GM18511 (cell line): ENCODE measurements around the gene VWA5B2.

Source experiments
- ATAC-seq: cut with Tn5 transposase; IDR thresholded peaks from one replicate; pipeline ENCODE4 v1.9.1; 2021; ENCODE audit warnings: mild to moderate bottlenecking, moderate library complexity; ENCODE audit not compliant: unreplicated experiment

The VWA5B2 gene

GRCh38 chr3:184229394-184230080 is at the start of gene VWA5B2:
Gene VWA5B2 (plus strand): TSS chr3:184229585. CDS start chr3:184230529, 944 bp downstream.
- peak; percentile 82 for ATAC-seq

- ATAC-seq: no peak
Observed at GRCh38 chr3:184180165-184180564, 49.2 kb upstream of the VWA5B2 start.

- ATAC-seq: no peak
Observed at GRCh38 chr3:184181596-184181995, 47.8 kb upstream of the VWA5B2 start.

GRCh38 chr3:184183679-184184078 is 45.7 kb upstream of the VWA5B2 start:
- ATAC-seq: no peak

GRCh38 chr3:184184546-184185230 is 44.7 kb upstream of the VWA5B2 start:
- ATAC-seq: no peak

GRCh38 chr3:184185461-184186183 is 43.8 kb upstream of the VWA5B2 start:
- peak; percentile 94 for ATAC-seq

- peak; percentile 44 for ATAC-seq
Observed at GRCh38 chr3:184186184-184186901, 43.0 kb upstream of the VWA5B2 start, which contains the start of gene ABCF3. Gene ABCF3 (plus strand): TSS chr3:184186199. CDS start chr3:184186208, 9 bp downstream.

GRCh38 chr3:184186902-184187207 is 42.5 kb upstream of the VWA5B2 start:
- ATAC-seq: no peak

GRCh38 chr3:184188080-184188479 is 41.3 kb upstream of the VWA5B2 start:
- no peak for ATAC-seq

GRCh38 chr3:184189421-184189820 is 40.0 kb upstream of the VWA5B2 start:
- no peak for ATAC-seq

GRCh38 chr3:184192889-184193288 is 36.5 kb upstream of the VWA5B2 start:
- no peak for ATAC-seq

GRCh38 chr3:184193991-184194539 is 35.3 kb upstream of the VWA5B2 start:
- no peak for ATAC-seq

GRCh38 chr3:184196536-184196935 is 32.8 kb upstream of the VWA5B2 start:
- no peak for ATAC-seq

GRCh38 chr3:184198509-184198908 is 30.9 kb upstream of the VWA5B2 start:
- ATAC-seq: no peak

- no peak for ATAC-seq
Observed at GRCh38 chr3:184200825-184201224, 28.6 kb upstream of the VWA5B2 start.

- ATAC-seq: no peak
Observed at GRCh38 chr3:184203526-184203925, 25.9 kb upstream of the VWA5B2 start.

- no peak for ATAC-seq
Observed at GRCh38 chr3:184209146-184209923, 20.1 kb upstream of the VWA5B2 start.

- no peak for ATAC-seq
Observed at GRCh38 chr3:184211297-184211696, 18.1 kb upstream of the VWA5B2 start.

- no peak for ATAC-seq
Observed at GRCh38 chr3:184211718-184212117, 17.7 kb upstream of the VWA5B2 start.

- ATAC-seq: no peak
Observed at GRCh38 chr3:184218814-184219213, 10.6 kb upstream of the VWA5B2 start.
